HG03460 (cell line): ENCODE data around the gene STK4.

Source experiments
- ATAC-seq: cut with Tn5 transposase; IDR thresholded peaks from one replicate; pipeline ENCODE4 v1.9.1; 2021; ENCODE audit not compliant: unreplicated experiment

Gene STK4

GRCh38 chr20:44966030-44966961 is at the start of gene STK4:
TSS of gene STK4 (plus strand) at chr20:44966512. CDS start at chr20:44966569, 57 bp downstream.
- peak; percentile 59 for ATAC-seq

GRCh38 chr20:44916586-44916985 is 49.7 kb upstream of the STK4 start:
- ATAC-seq = no peak

- no peak for ATAC-seq
Measured at GRCh38 chr20:44917399-44917798, 48.9 kb upstream of the STK4 start.

- no peak for ATAC-seq
Measured at GRCh38 chr20:44918342-44918741, 48.0 kb upstream of the STK4 start.

- no peak for ATAC-seq
Measured at GRCh38 chr20:44918761-44919160, 47.6 kb upstream of the STK4 start.

- no peak for ATAC-seq
Measured at GRCh38 chr20:44921447-44921846, 44.9 kb upstream of the STK4 start.

GRCh38 chr20:44924541-44924940 is 41.8 kb upstream of the STK4 start:
- no peak for ATAC-seq

- ATAC-seq = no peak
Measured at GRCh38 chr20:44928595-44928994, 37.7 kb upstream of the STK4 start.

GRCh38 chr20:44930517-44931168 is 35.7 kb upstream of the STK4 start:
- no peak for ATAC-seq

GRCh38 chr20:44931911-44932310 is 34.4 kb upstream of the STK4 start:
- ATAC-seq = no peak

GRCh38 chr20:44932916-44933315 is 33.4 kb upstream of the STK4 start:
- ATAC-seq = no peak

- no peak for ATAC-seq
Measured at GRCh38 chr20:44936510-44936909, 29.8 kb upstream of the STK4 start.

GRCh38 chr20:44938637-44939036 is 27.7 kb upstream of the STK4 start:
- ATAC-seq = no peak

- no peak for ATAC-seq
Measured at GRCh38 chr20:44941120-44941691, 25.1 kb upstream of the STK4 start.

GRCh38 chr20:44942264-44942973 is 23.9 kb upstream of the STK4 start:
- ATAC-seq = no peak

- no peak for ATAC-seq
Measured at GRCh38 chr20:44943828-44944227, 22.5 kb upstream of the STK4 start.

- ATAC-seq = no peak
Measured at GRCh38 chr20:44945261-44945660, 21.1 kb upstream of the STK4 start.

GRCh38 chr20:44946271-44946852 is 19.9 kb upstream of the STK4 start:
- ATAC-seq = no peak

GRCh38 chr20:44948107-44948506 is 18.2 kb upstream of the STK4 start:
- no peak for ATAC-seq

- no peak for ATAC-seq
Measured at GRCh38 chr20:44948513-44948912, 17.8 kb upstream of the STK4 start.

- ATAC-seq = no peak
Measured at GRCh38 chr20:44950368-44950767, 15.9 kb upstream of the STK4 start.
